MM.1S (cell line): ENCODE results near the gene TCF7L2.

Source experiments
- DNase-seq: peaks from one replicate; pipeline ENCODE4 v3.0.0-alpha.2; 2015
- H2AFZ ChIP-seq: fragments of 300-600 bp; sonication (generic); 2 replicates; pipeline ENCODE4 v1.6.0; 2016; ENCODE audit warnings: antibody characterized with exemption, low read length
- H3F3A ChIP-seq: fragments of 300-600 bp; sonication (generic); 2 replicates; pipeline ENCODE4 v1.6.1; 2016; ENCODE audit warnings: mild to moderate bottlenecking, antibody characterized with exemption, low read length, moderate library complexity, mixed read lengths; ENCODE audit not compliant: insufficient read depth
- H3K27ac ChIP-seq: fragments of 300-600 bp; sonication (generic); 2 replicates; pipeline ENCODE4 v1.5.1; 2016; ENCODE audit warnings: mild to moderate bottlenecking, low read length
- H3K27me3 ChIP-seq: fragments of 300-600 bp; sonication (generic); replicated peaks from 2 replicates; pipeline ENCODE4 v1.6.0; 2016; ENCODE audit warnings: low read length; ENCODE audit not compliant: insufficient read depth
- H3K36me3 ChIP-seq: fragments of 300-600 bp; sonication (generic); replicated peaks from 2 replicates; pipeline ENCODE4 v1.6.1; 2016; ENCODE audit warnings: mild to moderate bottlenecking, low read length, mixed read lengths; ENCODE audit not compliant: insufficient read depth
- H3K4me1 ChIP-seq: fragments of 300-600 bp; sonication (generic); 2 replicates; pipeline ENCODE4 v1.6.1; 2016; ENCODE audit warnings: low read length, mixed read lengths
- H3K4me2 ChIP-seq: fragments of 300-600 bp; sonication (generic); 2 replicates; pipeline ENCODE4 v1.6.0; 2016; ENCODE audit warnings: low read depth, low read length
- H3K4me3 ChIP-seq: fragments of 300-600 bp; sonication (generic); 2 replicates; pipeline ENCODE4 v1.5.1; 2016; ENCODE audit warnings: low read length, mixed read lengths
- H3K79me2 ChIP-seq: fragments of 300-600 bp; sonication (generic); 2 replicates; pipeline ENCODE4 v1.6.1; 2016; ENCODE audit warnings: mixed run types, low read length, mixed read lengths
- H3K9ac ChIP-seq: fragments of 300-600 bp; sonication (generic); 2 replicates; pipeline ENCODE4 v1.6.1; 2016; ENCODE audit warnings: low read length, mixed read lengths
- H3K9me2 ChIP-seq: fragments of 300-600 bp; sonication (generic); replicated peaks from 2 replicates; pipeline ENCODE4 v1.6.1; 2016; ENCODE audit warnings: mild to moderate bottlenecking, low read length, mixed read lengths; ENCODE audit not compliant: insufficient read depth
- H3K9me3 ChIP-seq: fragments of 300-600 bp; sonication (generic); replicated peaks from 2 replicates; pipeline ENCODE4 v1.6.1; 2016; ENCODE audit warnings: mild to moderate bottlenecking, low read length, mixed read lengths; ENCODE audit not compliant: insufficient read depth
- H4K20me1 ChIP-seq: fragments of 300-600 bp; sonication (generic); 2 replicates; pipeline ENCODE4 v1.6.1; 2016; ENCODE audit warnings: mild to moderate bottlenecking, low read length, moderate library complexity, mixed read lengths; ENCODE audit not compliant: insufficient read depth
- EZH2 ChIP-seq: fragments of 300-600 bp; sonication (generic); optimal IDR thresholded peaks from 2 replicates; pipeline ENCODE3; 2017; ENCODE audit warnings: low read depth, mild to moderate bottlenecking, antibody characterized with exemption, low read length, mixed read lengths
- EZH2phosphoT487 ChIP-seq: fragments of 300-600 bp; sonication (generic); IDR thresholded peaks from 2 replicates; pipeline ENCODE4 v1.6.1; 2018; ENCODE audit warnings: antibody characterized with exemption, low read length
- TF ChIP-seq, protein P1 (sequence below): fragments of 300-600 bp; sonication (generic); IDR thresholded peaks from 2 replicates; pipeline ENCODE4 v1.5.1; 2016; ENCODE audit warnings: antibody characterized with exemption, low read length, mixed read lengths

The TCF7L2 gene

DNA sequence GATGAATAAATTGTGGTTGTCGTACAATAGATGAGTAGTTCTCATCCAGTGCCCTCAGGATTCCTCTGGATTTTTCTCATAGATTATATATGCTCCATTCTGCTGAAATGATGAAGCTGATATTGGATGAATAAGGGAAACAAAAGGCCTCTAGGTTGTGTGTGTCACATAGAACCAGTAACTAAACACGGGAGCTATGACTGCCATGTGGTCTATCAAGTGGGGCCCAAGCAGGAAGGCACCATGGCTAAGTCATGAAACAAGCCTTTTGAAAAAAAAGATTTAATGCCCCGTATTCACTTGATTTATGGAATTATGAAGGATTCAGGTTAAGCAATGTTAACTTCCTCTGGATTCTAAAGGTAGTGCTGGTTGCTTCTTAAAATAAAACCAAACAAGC is 225.1 kb downstream of the TCF7L2 start:
- no peaks in the 10 kb centered on the region for H3F3A ChIP-seq
- H3K36me3 ChIP-seq, result no peaks in the 10 kb centered on the region
- H3K4me3 ChIP-seq, result no peak overlapping the region
- H3K9me3 ChIP-seq, result no peaks in the 10 kb centered on the region
- H3K9ac ChIP-seq, result no peak overlapping the region
- no peaks in the 10 kb centered on the region for H3K9me2 ChIP-seq
- no peaks in the 10 kb centered on the region for H3K79me2 ChIP-seq
- no peaks in the 10 kb centered on the region for H4K20me1 ChIP-seq
- TF ChIP-seq EZH2 (no peak), EZH2phosphoT487 (no peak)
- TF ChIP-seq, protein P1, sequence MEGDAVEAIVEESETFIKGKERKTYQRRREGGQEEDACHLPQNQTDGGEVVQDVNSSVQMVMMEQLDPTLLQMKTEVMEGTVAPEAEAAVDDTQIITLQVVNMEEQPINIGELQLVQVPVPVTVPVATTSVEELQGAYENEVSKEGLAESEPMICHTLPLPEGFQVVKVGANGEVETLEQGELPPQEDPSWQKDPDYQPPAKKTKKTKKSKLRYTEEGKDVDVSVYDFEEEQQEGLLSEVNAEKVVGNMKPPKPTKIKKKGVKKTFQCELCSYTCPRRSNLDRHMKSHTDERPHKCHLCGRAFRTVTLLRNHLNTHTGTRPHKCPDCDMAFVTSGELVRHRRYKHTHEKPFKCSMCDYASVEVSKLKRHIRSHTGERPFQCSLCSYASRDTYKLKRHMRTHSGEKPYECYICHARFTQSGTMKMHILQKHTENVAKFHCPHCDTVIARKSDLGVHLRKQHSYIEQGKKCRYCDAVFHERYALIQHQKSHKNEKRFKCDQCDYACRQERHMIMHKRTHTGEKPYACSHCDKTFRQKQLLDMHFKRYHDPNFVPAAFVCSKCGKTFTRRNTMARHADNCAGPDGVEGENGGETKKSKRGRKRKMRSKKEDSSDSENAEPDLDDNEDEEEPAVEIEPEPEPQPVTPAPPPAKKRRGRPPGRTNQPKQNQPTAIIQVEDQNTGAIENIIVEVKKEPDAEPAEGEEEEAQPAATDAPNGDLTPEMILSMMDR, result no peak
- H3K27ac ChIP-seq, result no peak overlapping the region
- H3K27me3 ChIP-seq, result peaks cover 6% of the 10 kb centered on the region; the same call in 1 of the 2 replicates
- H2AFZ ChIP-seq, result no peak overlapping the region
- DNase-seq, result no peak
- no peak overlapping the region for H3K4me2 ChIP-seq
- peaks cover 3% of the 10 kb centered on the region; the same call in 1 of the 2 replicates for H3K4me1 ChIP-seq

DNA sequence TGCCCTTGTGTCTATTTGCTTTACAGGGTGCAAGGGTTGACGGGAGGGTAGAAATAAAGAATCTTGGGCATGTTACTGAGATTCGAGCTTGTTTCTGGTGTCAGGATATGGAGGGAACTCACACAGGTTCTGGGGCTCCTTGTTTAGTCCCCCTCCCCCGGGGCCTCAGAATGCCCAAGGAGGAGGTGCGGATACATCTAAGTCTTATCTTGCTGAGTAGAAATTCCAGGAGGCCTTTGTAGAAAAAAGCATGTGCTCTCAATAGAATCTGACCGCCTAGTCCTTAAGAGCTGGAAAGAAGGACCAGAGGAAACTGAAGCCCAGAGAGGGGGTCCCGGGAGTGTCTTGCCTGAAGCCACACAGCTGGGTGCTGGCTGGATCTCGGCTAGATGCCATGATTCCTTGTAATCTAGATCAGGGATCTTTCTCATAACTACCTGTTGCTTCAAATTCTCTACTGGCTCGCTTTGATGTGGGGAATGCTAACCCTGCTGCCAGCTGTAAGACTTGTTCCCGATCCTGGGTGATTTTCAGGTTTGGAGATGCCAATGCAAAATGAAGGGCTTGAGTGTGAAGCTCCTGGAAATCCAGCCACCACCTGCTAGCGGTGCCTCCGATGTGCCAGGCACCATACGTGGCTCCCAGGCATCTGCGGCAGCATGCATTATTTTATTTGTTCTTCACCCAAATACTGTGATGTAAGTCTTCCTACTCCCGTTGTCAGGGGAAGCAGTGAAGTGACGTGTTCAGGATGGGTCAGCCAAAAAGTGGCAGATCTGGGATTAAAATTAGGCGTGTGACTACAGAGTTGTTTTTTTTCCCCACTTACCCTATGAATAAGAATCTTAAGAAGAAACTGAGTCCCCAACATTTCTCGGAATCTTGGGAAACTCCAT is 226.0 kb downstream of the TCF7L2 start:
- TF ChIP-seq, protein P1, result no peak
- no peak for TF ChIP-seq EZH2phosphoT487
- no peak for TF ChIP-seq EZH2
- H4K20me1 ChIP-seq, result no peaks in the 10 kb centered on the region
- no peaks in the 10 kb centered on the region for H3K9me2 ChIP-seq
- no peak overlapping the region for H3K4me3 ChIP-seq
- H3K4me2 ChIP-seq, result no peak overlapping the region
- H3K36me3 ChIP-seq, result no peaks in the 10 kb centered on the region
- H2AFZ ChIP-seq, result no peak overlapping the region
- peaks cover 6% of the 10 kb centered on the region; the same call in 1 of the 2 replicates for H3K27me3 ChIP-seq
- no peak overlapping the region for H3K9ac ChIP-seq
- H3K27ac ChIP-seq, result no peak overlapping the region
- no peaks in the 10 kb centered on the region for H3K4me1 ChIP-seq
- H3F3A ChIP-seq, result no peaks in the 10 kb centered on the region
- H3K79me2 ChIP-seq, result no peaks in the 10 kb centered on the region
- no peak for DNase-seq
- H3K9me3 ChIP-seq, result no peaks in the 10 kb centered on the region

DNA sequence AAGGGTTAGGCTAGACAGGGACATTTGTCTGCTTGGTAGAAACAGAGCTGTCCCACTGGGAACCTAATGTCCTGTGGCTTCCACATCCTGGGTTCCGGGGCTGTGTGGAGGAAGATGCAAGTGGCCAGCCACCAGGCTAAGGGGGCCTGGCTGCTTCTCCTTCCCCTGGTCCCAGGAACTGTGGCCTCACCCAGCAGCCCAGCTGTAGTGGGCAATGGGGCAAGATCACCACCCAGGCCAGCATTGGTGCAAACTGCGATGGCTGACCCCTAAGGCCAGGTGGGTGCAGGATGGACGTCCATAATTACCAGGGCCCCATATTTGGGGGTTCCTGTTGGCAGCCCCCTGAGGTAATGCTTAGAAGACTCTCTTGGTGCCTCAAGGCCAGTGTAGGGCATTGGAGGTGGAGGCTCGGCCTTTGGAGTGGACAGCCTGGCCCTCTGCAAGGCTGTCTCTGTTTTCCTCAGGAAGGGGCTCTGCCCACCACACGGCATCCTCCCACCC is 226.7 kb downstream of the TCF7L2 start:
- Histone ChIP-seq H3K9me3 (no peaks in the 10 kb centered on the region), H3K36me3 (no peaks in the 10 kb centered on the region), H3K27me3 (peaks cover 4% of the 10 kb centered on the region; the same call in 1 of the 2 replicates), H2AFZ (no peak overlapping the region), H3K4me3 (no peak overlapping the region), H3K9ac (no peak overlapping the region), H4K20me1 (no peaks in the 10 kb centered on the region), H3K4me1 (no peaks in the 10 kb centered on the region), H3F3A (no peaks in the 10 kb centered on the region), H3K4me2 (no peak overlapping the region), H3K9me2 (no peaks in the 10 kb centered on the region), H3K79me2 (no peaks in the 10 kb centered on the region), H3K27ac (no peak overlapping the region)
- TF ChIP-seq EZH2phosphoT487 (no peak), EZH2 (no peak)
- TF ChIP-seq, protein P1, result no peak
- DNase-seq, result no peak
